22Rv1 (cell line): Measurements from ENCODE around the gene FAM222A.

Source experiments
- CTCF ChIP-seq: fragments of 450-650 bp; IDR thresholded peaks from 2 replicates; pipeline ENCODE4 v1.5.1; 2017; ENCODE audit warnings: mild to moderate bottlenecking
- ZFX ChIP-seq: fragments of 450-650 bp; IDR thresholded peaks from 2 replicates; pipeline ENCODE4 v1.6.1; 2017; ENCODE audit warnings: antibody characterized with exemption, borderline replicate concordance

- TF ChIP-seq CTCF (no peak), ZFX (no peak)
These were observed 20.5 kb upstream of the FAM222A start for GRCh38 chr12:109693160-109693559.
